ENCODE results near the gene BST2. TPM values are rescaled to one million over a fixed set of nuclear protein-coding genes. Genes with fewer than 3 reads are reported as not detected.
A peak's percentile ranks its signal among the peaks of the same experiment; 100 is the strongest.

The BST2 gene
- total RNA-seq, 1 donor: 10.1 TPM

- Histone ChIP-seq H3K4me2 (ENCODE audit: insufficient read depth, low read length) (peak within 1 kb of the TSS; percentile 76), H3K4me1 (ENCODE audit: insufficient read depth, low read length) (peaks cover 11% of the 10 kb centered on the region), H4K20me1 (ENCODE audit: insufficient read depth, low read length) (no peaks in the 10 kb centered on the region), H3K27me3 (ENCODE audit: insufficient read depth, low read length) (no peaks in the 10 kb centered on the region), H2AFZ (ENCODE audit: low read length) (peak within 1 kb of the TSS; percentile 91), H3K4me3 (ENCODE audit: insufficient read depth, low read length) (peak within 1 kb of the TSS; percentile 79), H3K79me2 (ENCODE audit: insufficient read depth, low read length) (peaks cover 3% of the 10 kb centered on the region), H3K27ac (ENCODE audit: low read depth, low read length) (peak within 1 kb of the TSS; percentile 57), H3K36me3 (ENCODE audit: insufficient read depth, low read length) (no peaks in the 10 kb centered on the region), H3K9me3 (ENCODE audit: low read depth, low read length) (no peaks in the 10 kb centered on the region)
- no peak for TF ChIP-seq CTCF (IDR thresholded peaks at IDR 0.05; ENCODE audit: extremely low read depth, low read depth, low read length)
- peak; percentile 99 for DNase-seq (ENCODE audit: insufficient read length, low spot score, missing footprints)
Measured at GRCh38 chr19:17419621-17420474, 14.4 kb upstream of the BST2 start, which contains the start of gene MVB12A. Gene MVB12A (plus strand): TSS chr19:17420047. CDS start chr19:17420136, 89 bp downstream.

GRCh38 chr19:17419154-17419620 lies 13.8 kb upstream of the BST2 start:
- peak overlapping the region; percentile 73 for H3K4me2 ChIP-seq (ENCODE audit: insufficient read depth, low read length)
- peak; percentile 57 for DNase-seq (ENCODE audit: insufficient read length, low spot score, missing footprints)
- H3K36me3 ChIP-seq (ENCODE audit: insufficient read depth, low read length): no peaks in the 10 kb centered on the region
- peaks cover 11% of the 10 kb centered on the region for H3K4me1 ChIP-seq (ENCODE audit: insufficient read depth, low read length)
- peak overlapping the region; percentile 79 for H3K4me3 ChIP-seq (ENCODE audit: insufficient read depth, low read length)
- no peaks in the 10 kb centered on the region for H3K9me3 ChIP-seq (ENCODE audit: low read depth, low read length)
- H3K27ac ChIP-seq (ENCODE audit: low read depth, low read length): peak overlapping the region; percentile 57
- H2AFZ ChIP-seq (ENCODE audit: low read length): peak overlapping the region; percentile 43
- peaks cover 3% of the 10 kb centered on the region for H3K79me2 ChIP-seq (ENCODE audit: insufficient read depth, low read length)
- no peak for TF ChIP-seq CTCF (IDR thresholded peaks at IDR 0.05; ENCODE audit: extremely low read depth, low read depth, low read length)
- no peaks in the 10 kb centered on the region for H3K27me3 ChIP-seq (ENCODE audit: insufficient read depth, low read length)
- no peaks in the 10 kb centered on the region for H4K20me1 ChIP-seq (ENCODE audit: insufficient read depth, low read length)

GRCh38 chr19:17418710-17419109 lies 13.3 kb upstream of the BST2 start:
- H3K79me2 ChIP-seq (ENCODE audit: insufficient read depth, low read length): peaks cover 3% of the 10 kb centered on the region
- H3K27me3 ChIP-seq (ENCODE audit: insufficient read depth, low read length): no peaks in the 10 kb centered on the region
- peak overlapping the region; percentile 73 for H3K4me2 ChIP-seq (ENCODE audit: insufficient read depth, low read length)
- no peak for TF ChIP-seq CTCF (IDR thresholded peaks at IDR 0.05; ENCODE audit: extremely low read depth, low read depth, low read length)
- no peak for DNase-seq (ENCODE audit: insufficient read length, low spot score, missing footprints)
- H3K36me3 ChIP-seq (ENCODE audit: insufficient read depth, low read length): no peaks in the 10 kb centered on the region
- peak overlapping the region; percentile 57 for H3K27ac ChIP-seq (ENCODE audit: low read depth, low read length)
- no peaks in the 10 kb centered on the region for H4K20me1 ChIP-seq (ENCODE audit: insufficient read depth, low read length)
- peak overlapping the region; percentile 79 for H3K4me3 ChIP-seq (ENCODE audit: insufficient read depth, low read length)
- peak overlapping the region; percentile 43 for H2AFZ ChIP-seq (ENCODE audit: low read length)
- no peaks in the 10 kb centered on the region for H3K9me3 ChIP-seq (ENCODE audit: low read depth, low read length)
- peaks cover 11% of the 10 kb centered on the region for H3K4me1 ChIP-seq (ENCODE audit: insufficient read depth, low read length)

- no peak for TF ChIP-seq CTCF (IDR thresholded peaks at IDR 0.05; ENCODE audit: extremely low read depth, low read depth, low read length)
- H2AFZ ChIP-seq (ENCODE audit: low read length): no peak overlapping the region
- no peak for DNase-seq (ENCODE audit: insufficient read length, low spot score, missing footprints)
Measured at GRCh38 chr19:17415121-17415520, 9.7 kb upstream of the BST2 start.

More at GRCh38 chr19:17415121-17415520, 9.7 kb upstream of the BST2 start:
- no peaks in the 10 kb centered on the region for H4K20me1 ChIP-seq (ENCODE audit: insufficient read depth, low read length)
- H3K4me3 ChIP-seq (ENCODE audit: insufficient read depth, low read length): no peak overlapping the region
- H3K4me1 ChIP-seq (ENCODE audit: insufficient read depth, low read length): peaks cover 8% of the 10 kb centered on the region
- H3K27ac ChIP-seq (ENCODE audit: low read depth, low read length): no peak overlapping the region
- H3K79me2 ChIP-seq (ENCODE audit: insufficient read depth, low read length): no peaks in the 10 kb centered on the region
- H3K9me3 ChIP-seq (ENCODE audit: low read depth, low read length): no peaks in the 10 kb centered on the region
- H3K27me3 ChIP-seq (ENCODE audit: insufficient read depth, low read length): peaks cover 2% of the 10 kb centered on the region
- H3K36me3 ChIP-seq (ENCODE audit: insufficient read depth, low read length): no peaks in the 10 kb centered on the region
- H3K4me2 ChIP-seq (ENCODE audit: insufficient read depth, low read length): no peak overlapping the region
